Stimulated activated CD4-positive, alpha-beta T cell treated with anti-CD3 and anti-CD28 coated beads, Interleukin-15, amount 100 ng/mL, for 1 hour (primary cell): ENCODE data around the gene BICDL2.
A peak's percentile ranks its signal among the peaks of the same experiment; 100 is the strongest.
"Not testable (repeated sequence)": the region's sequence is repeated elsewhere in the genome, so short reads cannot be mapped to it uniquely, and the experiment has no call there.

Source experiments
- DNase-seq, 2 donors: peaks; one replicate each; pipeline ENCODE4 v3.0.0-alpha.2; 2020; ENCODE audit warnings: low read depth in 1 of 2, low spot score in 1 of 2

Gene BICDL2

GRCh38 chr16:3036726-3037315, at the start of gene BICDL2:
BICDL2 (minus strand) TSS chr16:3036944; CDS start chr16:3035496, 1,448 bp downstream.
- no peak for DNase-seq

GRCh38 chr16:3085868-3086595, 49.3 kb upstream of the BICDL2 start:
- no peak for DNase-seq

- no peak for DNase-seq
Measured at GRCh38 chr16:3084969-3085670, 48.4 kb upstream of the BICDL2 start.

- DNase-seq, result no peak
Measured at GRCh38 chr16:3084491-3084890, 47.7 kb upstream of the BICDL2 start.

GRCh38 chr16:3083408-3083807, 46.7 kb upstream of the BICDL2 start:
- not testable (repeated sequence) for DNase-seq

- DNase-seq, result not testable (repeated sequence)
Measured at GRCh38 chr16:3081957-3082356, 45.2 kb upstream of the BICDL2 start.

GRCh38 chr16:3080024-3080423, 43.3 kb upstream of the BICDL2 start:
- no peak for DNase-seq

GRCh38 chr16:3076577-3076976, 39.8 kb upstream of the BICDL2 start:
- no peak for DNase-seq

- not testable (repeated sequence) for DNase-seq
Measured at GRCh38 chr16:3075946-3076345, 39.2 kb upstream of the BICDL2 start.

GRCh38 chr16:3075523-3075915, 38.8 kb upstream of the BICDL2 start:
- DNase-seq, result no peak

GRCh38 chr16:3074860-3075522, 38.2 kb upstream of the BICDL2 start:
- DNase-seq, result peak; percentile 40 to 64

- no peak for DNase-seq
Measured at GRCh38 chr16:3073448-3073847, 36.7 kb upstream of the BICDL2 start.

GRCh38 chr16:3072576-3073263, 36.0 kb upstream of the BICDL2 start:
- not testable (repeated sequence) for DNase-seq

- DNase-seq, result not testable (repeated sequence)
Measured at GRCh38 chr16:3072148-3072547, 35.4 kb upstream of the BICDL2 start.

- no peak for DNase-seq
Measured at GRCh38 chr16:3071655-3072054, 34.9 kb upstream of the BICDL2 start.

GRCh38 chr16:3070608-3071111, 33.9 kb upstream of the BICDL2 start:
- no peak for DNase-seq

- DNase-seq, result not testable (repeated sequence)
Measured at GRCh38 chr16:3069146-3069545, 32.4 kb upstream of the BICDL2 start.

GRCh38 chr16:3068487-3068886, 31.7 kb upstream of the BICDL2 start:
- DNase-seq, result no peak

GRCh38 chr16:3066440-3066748, 29.6 kb upstream of the BICDL2 start:
- DNase-seq, result no peak

- DNase-seq, result no peak
Measured at GRCh38 chr16:3065742-3066439, 29.1 kb upstream of the BICDL2 start.
